ENCODE results near the gene ANKRD40. TPM values are rescaled to one million over a fixed set of nuclear protein-coding genes. Genes with fewer than 3 reads are reported as not detected.
A peak's percentile ranks its signal among the peaks of the same experiment; 100 is the strongest.

ANKRD40 gene
- total RNA-seq, 6 experiments from 2014 or later = 13.9 to 17.4 (median 15.1) TPM

- Histone ChIP-seq H3K4me3 (no peak overlapping the region), H3K4me1 (peaks cover 0 to 55% (median 32%) of the 10 kb centered on the region in 4 donors), H3K9me3 (no peaks in the 10 kb centered on the region), H3K27ac (no peak overlapping the region), H3K27me3 (no peaks in the 10 kb centered on the region), H3K36me3 (peaks cover 0 to 5% (median 0%) of the 10 kb centered on the region in 4 donors)
- no peak for TF ChIP-seq CTCF (IDR thresholded peaks at IDR 0.05)
- WGBS (ENCODE audit: insufficient coverage, low coverage, low lambda C conversion rate, missing lambda C conversion rate) = 85% methylated on average over 4 of the region's 5 CpGs
- intact Hi-C loops (cut with DNase I) = no loop called here
- DNase-seq (no peak), ATAC-seq (no peak)
These were observed 41.9 kb downstream of the ANKRD40 start for GRCh38 chr17:50665838-50666237.

- H3K4me1 ChIP-seq = peaks cover 0 to 60% (median 37%) of the 10 kb centered on the region in 4 donors
- intact Hi-C loops (cut with DNase I) = no loop called here
- WGBS (ENCODE audit: insufficient coverage, low coverage, low lambda C conversion rate, missing lambda C conversion rate) = 91% methylated on average over 10 of the region's 12 CpGs
- H3K9me3 ChIP-seq = no peaks in the 10 kb centered on the region
- no peak for DNase-seq
- H3K4me3 ChIP-seq = no peak overlapping the region
- H3K27me3 ChIP-seq = no peaks in the 10 kb centered on the region
- ATAC-seq = no peak
- H3K27ac ChIP-seq = peak overlapping the region in 1 of 3 donors; percentile 79
- peaks cover 0 to 5% (median 0%) of the 10 kb centered on the region in 4 donors for H3K36me3 ChIP-seq
- TF ChIP-seq CTCF (IDR thresholded peaks at IDR 0.05) (no peak), POLR2A (IDR thresholded peaks at IDR 0.05) (no peak)
These were observed 42.8 kb downstream of the ANKRD40 start for GRCh38 chr17:50664788-50665458.

GRCh38 chr17:50663812-50664374 lies 43.8 kb downstream of the ANKRD40 start:
- peaks cover 0 to 70% (median 42%) of the 10 kb centered on the region in 4 donors for H3K4me1 ChIP-seq
- 14% methylated on average over 6 of the region's 10 CpGs for WGBS (ENCODE audit: insufficient coverage, low coverage, low lambda C conversion rate, missing lambda C conversion rate)
- ATAC-seq = peak; percentile 66 to 84 (median 80)

GRCh38 chr17:50662632-50663225 lies 45.0 kb downstream of the ANKRD40 start:
- no peak for ATAC-seq
- DNase-seq = no peak
- TF ChIP-seq CTCF (IDR thresholded peaks at IDR 0.05) (no peak), POLR2A (IDR thresholded peaks at IDR 0.05) (no peak)
- no peak overlapping the region for H3K4me3 ChIP-seq
- peak overlapping the region in 2 of 3 donors; percentile 40 to 80 for H3K27ac ChIP-seq
- H3K27me3 ChIP-seq = no peaks in the 10 kb centered on the region
- intact Hi-C loops (cut with DNase I) = no loop called here
- peaks cover 0 to 69% (median 42%) of the 10 kb centered on the region in 4 donors for H3K4me1 ChIP-seq
- H3K9me3 ChIP-seq = no peaks in the 10 kb centered on the region
- H3K36me3 ChIP-seq = peaks cover 0 to under 1% (median 0%) of the 10 kb centered on the region in 4 donors
- WGBS (ENCODE audit: insufficient coverage, low coverage, low lambda C conversion rate, missing lambda C conversion rate) = 98% methylated on average over 6 of the region's 9 CpGs

More at GRCh38 chr17:50663812-50664374, 43.8 kb downstream of the ANKRD40 start:
- intact Hi-C loops (cut with DNase I) = no loop called here
- DNase-seq = peak; percentile 92 to 97 (median 96)
- H3K4me3 ChIP-seq = no peak overlapping the region
- TF ChIP-seq POLR2A (IDR thresholded peaks at IDR 0.05) (no peak), CTCF (IDR thresholded peaks at IDR 0.05) (no peak)
- H3K27me3 ChIP-seq = no peaks in the 10 kb centered on the region
- no peaks in the 10 kb centered on the region for H3K9me3 ChIP-seq
- peak overlapping the region; percentile 36 to 79 (median 40) for H3K27ac ChIP-seq
- no peaks in the 10 kb centered on the region for H3K36me3 ChIP-seq
